Esophagus muscularis mucosa (tissue), 3 donors: Measurements from ENCODE around the gene ST6GALNAC3.

Experiments used
- CTCF ChIP-seq, 3 experiments: fragments of 200-600 bp in 2 of 3; fragments of 450-650 bp in 1 of 3; sonication (generic) in 2 of 3; IDR thresholded peaks; one replicate each; pipeline ENCODE4 v1.5.1; 2017 to 2019; ENCODE audit warnings: antibody characterized with exemption in 3 of 3, mild to moderate bottlenecking in 2 of 3, moderate library complexity in 1 of 3
- POLR2A ChIP-seq: fragments of 450-650 bp; IDR thresholded peaks from one replicate; pipeline ENCODE4 v1.6.1; 2017; ENCODE audit warnings: antibody characterized with exemption, moderate library complexity, mild to moderate bottlenecking, low read depth

GRCh38 chr1:76615253-76616035 lies 540.9 kb downstream of the ST6GALNAC3 start:
- no peak for TF ChIP-seq CTCF (IDR thresholded peaks at IDR 0.05)
- no peak for TF ChIP-seq POLR2A
